ENCODE measurements around the gene TBC1D17.

DNA sequence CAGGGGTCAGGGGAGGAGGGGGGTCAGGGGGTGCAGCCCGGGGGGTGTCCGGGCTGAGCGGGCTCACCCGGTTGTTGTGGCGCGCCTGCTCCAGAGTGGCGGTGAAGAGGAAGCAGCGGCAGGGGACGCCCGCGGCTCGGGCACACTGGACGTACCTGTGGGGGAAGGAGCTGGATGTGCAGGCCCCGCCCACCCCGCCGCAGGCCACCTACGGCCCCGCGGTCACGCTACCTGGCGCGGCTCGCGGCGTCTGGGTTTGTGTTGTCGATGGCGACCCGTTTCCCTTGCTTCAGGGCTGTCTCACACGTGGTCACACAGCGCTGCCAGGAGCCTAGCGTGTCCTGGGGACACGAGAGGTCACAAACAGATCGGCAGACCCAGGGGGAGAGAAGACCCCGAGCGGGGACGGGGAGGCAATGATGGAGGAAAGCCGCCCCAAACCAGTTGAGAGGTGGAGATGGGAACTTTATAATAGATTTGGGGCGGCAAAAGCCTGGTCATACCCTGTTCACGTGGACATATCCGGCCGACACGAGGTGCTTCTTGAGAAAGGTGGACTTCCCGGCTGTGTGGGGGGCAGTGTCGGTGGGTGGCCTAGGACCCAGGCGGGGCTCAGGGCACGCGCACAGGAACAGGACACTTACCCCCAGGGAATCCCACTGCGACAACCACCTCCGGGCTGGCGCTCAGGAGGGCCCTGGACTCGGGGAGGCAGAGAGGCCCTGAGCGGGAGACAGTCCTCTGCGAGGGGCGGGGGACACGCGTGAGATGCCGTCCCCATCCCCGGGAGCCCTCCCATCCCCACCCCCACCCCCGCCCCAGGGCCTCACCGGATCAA lies 15.7 kb upstream of the TBC1D17 start:
- TF ChIP-seq, protein P1, sequence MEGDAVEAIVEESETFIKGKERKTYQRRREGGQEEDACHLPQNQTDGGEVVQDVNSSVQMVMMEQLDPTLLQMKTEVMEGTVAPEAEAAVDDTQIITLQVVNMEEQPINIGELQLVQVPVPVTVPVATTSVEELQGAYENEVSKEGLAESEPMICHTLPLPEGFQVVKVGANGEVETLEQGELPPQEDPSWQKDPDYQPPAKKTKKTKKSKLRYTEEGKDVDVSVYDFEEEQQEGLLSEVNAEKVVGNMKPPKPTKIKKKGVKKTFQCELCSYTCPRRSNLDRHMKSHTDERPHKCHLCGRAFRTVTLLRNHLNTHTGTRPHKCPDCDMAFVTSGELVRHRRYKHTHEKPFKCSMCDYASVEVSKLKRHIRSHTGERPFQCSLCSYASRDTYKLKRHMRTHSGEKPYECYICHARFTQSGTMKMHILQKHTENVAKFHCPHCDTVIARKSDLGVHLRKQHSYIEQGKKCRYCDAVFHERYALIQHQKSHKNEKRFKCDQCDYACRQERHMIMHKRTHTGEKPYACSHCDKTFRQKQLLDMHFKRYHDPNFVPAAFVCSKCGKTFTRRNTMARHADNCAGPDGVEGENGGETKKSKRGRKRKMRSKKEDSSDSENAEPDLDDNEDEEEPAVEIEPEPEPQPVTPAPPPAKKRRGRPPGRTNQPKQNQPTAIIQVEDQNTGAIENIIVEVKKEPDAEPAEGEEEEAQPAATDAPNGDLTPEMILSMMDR (conservative IDR thresholded peaks at IDR 0.05 in 1 of 2, IDR thresholded peaks at IDR 0.05 in 1 of 2; ENCODE audit: extremely low read depth in 1 of 2, insufficient read depth in 1 of 2, low read depth in 1 of 2, low read length in 2 of 2) = no peak
- no peak for TF ChIP-seq EZH2 (IDR thresholded peaks at IDR 0.05; ENCODE audit: borderline replicate concordance, low read length)
